GM12878 (cell line): ENCODE measurements around the gene CCNB3. TPM values are rescaled to one million over a fixed set of nuclear protein-coding genes. Genes with fewer than 3 reads are reported as not detected.

ENCODE experiments used
- ATAC-seq: fragments of 200-7000 bp; cut with Tn5 transposase; 3 replicates; pipeline ENCODE4 v1.9.1; 2020; ENCODE audit warnings: mild to moderate bottlenecking, moderate library complexity
- BruUV-seq: library from RNA; stranded (reverse); fragments of 400-500 nt; replicated peaks from 2 replicates; lab custom pipeline; 2021; lab: Mats Ljungman, UMichigan
- CTCF ChIA-PET: fragments of 300-600 bp; sonication (Branson Sonifier 250); formaldehyde crosslinking; extraction: SDS; loops from one replicate; lab custom pipeline; 2021; ENCODE audit warnings: inconsistent platforms; lab: Yijun Ruan, JAX
- POLR2A ChIA-PET: fragments of 350-600 bp; formaldehyde crosslinking; extraction: SDS; loops from one replicate; lab custom pipeline; 2021; ENCODE audit warnings: inconsistent platforms; lab: Charles Lee
- RAD21 ChIA-PET: fragments of 300-600 bp; sonication (Branson Sonifier 250); formaldehyde crosslinking; loops from one replicate; lab custom pipeline; 2023; ENCODE audit warnings: antibody characterized with exemption; ENCODE audit not compliant: unreplicated experiment; lab: Charles Lee
- SMC1A ChIA-PET: fragments of 300-600 bp; sonication (Branson Sonifier 250); formaldehyde crosslinking; loops from one replicate; lab custom pipeline; 2023; ENCODE audit not compliant: unreplicated experiment, uncharacterized antibody; lab: Charles Lee
- DNase-seq: peaks from one replicate; pipeline ENCODE4 v3.0.0-alpha.2; 2011; ENCODE audit warnings: low read depth, low spot score
- FAIRE-seq: peaks from 3 replicates; lab custom pipeline; 2011; peaks lifted over from hg19 to GRCh38; lab: Jason Lieb, UNC
- H2AFZ ChIP-seq: 2 replicates; pipeline ENCODE4 v1.6.0; 2011; ENCODE audit warnings: low read depth, low read length, control low read depth; ENCODE audit not compliant: control insufficient read depth
- H3K27ac ChIP-seq: 2 replicates; pipeline ENCODE4 v1.5.1; 2011; ENCODE audit warnings: control low read depth; ENCODE audit not compliant: control insufficient read depth, insufficient read depth
- H3K27me3 ChIP-seq, 2 experiments: replicated peaks in 1 of 2; 2 replicates each; pipeline versions ENCODE4 v1.6.0 to v1.6.1; 2011; ENCODE audit warnings: low read length in 1 of 2; ENCODE audit not compliant: control insufficient read depth in 2 of 2, insufficient read depth in 2 of 2
- H3K36me3 ChIP-seq, 2 experiments: 2 replicates each; pipeline ENCODE4 v1.5.1; 2011; ENCODE audit warnings: low read length in 1 of 2; ENCODE audit not compliant: control insufficient read depth in 2 of 2, insufficient read depth in 2 of 2
- H3K4me1 ChIP-seq: 2 replicates; pipeline ENCODE4 v1.6.1; 2011; ENCODE audit warnings: mild to moderate bottlenecking, low read length, moderate library complexity, mixed read lengths; ENCODE audit not compliant: control insufficient read depth, insufficient read depth
- H3K4me2 ChIP-seq: 2 replicates; pipeline ENCODE4 v1.6.0; 2011; ENCODE audit warnings: control low read depth; ENCODE audit not compliant: control insufficient read depth, insufficient read depth
- H3K4me3 ChIP-seq: fragments of 200-600 bp; sonication (generic); 2 replicates; pipeline ENCODE4 v1.5.1; 2016
- H3K79me2 ChIP-seq: 2 replicates; pipeline ENCODE4 v1.6.0; 2011; ENCODE audit warnings: low read length; ENCODE audit not compliant: control insufficient read depth, insufficient read depth
- H3K9ac ChIP-seq: 2 replicates; pipeline ENCODE4 v1.8.0; 2011; ENCODE audit warnings: low read length, control low read depth, mixed read lengths; ENCODE audit not compliant: control insufficient read depth, insufficient read depth
- H3K9me3 ChIP-seq: replicated peaks from 3 replicates; pipeline ENCODE4 v1.5.1; 2011; ENCODE audit warnings: mild to moderate bottlenecking, low read length; ENCODE audit not compliant: control insufficient read depth, insufficient read depth
- H4K20me1 ChIP-seq: 2 replicates; pipeline ENCODE4 v1.6.0; 2011; ENCODE audit not compliant: control insufficient read depth, insufficient read depth
- BACH1 ChIP-seq: fragments of 450-650 bp; IDR thresholded peaks from 2 replicates; pipeline ENCODE4 v1.6.1; 2017; ENCODE audit warnings: mild to moderate bottlenecking, borderline replicate concordance
- BRCA1 ChIP-seq: IDR thresholded peaks from 2 replicates; pipeline ENCODE4 v1.6.1; 2011; ENCODE audit warnings: low read depth, low read length, improper control_type of control experiment
- CEBPB ChIP-seq, 2 experiments: fragments of 150-350 bp in 1 of 2; IDR thresholded peaks; 2 replicates each; pipeline ENCODE4 v1.6.1; 2012 to 2014; ENCODE audit warnings: low read depth in 2 of 2, low read length in 2 of 2, borderline replicate concordance in 1 of 2, inconsistent platforms in 1 of 2
- CHD2 ChIP-seq: IDR thresholded peaks from 2 replicates; pipeline ENCODE4 v1.6.1; 2011; ENCODE audit warnings: low read depth, low read length, improper control_type of control experiment, borderline replicate concordance
- CHD4 ChIP-seq: fragments of 200-600 bp; sonication (generic); IDR thresholded peaks from 2 replicates; pipeline ENCODE4 v1.6.1; 2016; ENCODE audit warnings: mild to moderate bottlenecking
- ETV6 ChIP-seq, 2 experiments: fragments of 450-650 bp in 1 of 2; IDR thresholded peaks in 1 of 2; conservative IDR thresholded peaks in 1 of 2; 2 replicates each; pipeline ENCODE4 v1.6.1; 2014; ENCODE audit warnings: antibody characterized with exemption in 1 of 2, borderline replicate concordance in 1 of 2, low read depth in 1 of 2, mild to moderate bottlenecking in 1 of 2, moderate library complexity in 1 of 2
- HDAC2 ChIP-seq: fragments of 200-600 bp; sonication (generic); IDR thresholded peaks from 2 replicates; pipeline ENCODE4 v1.6.1; 2017
- MEF2A ChIP-seq: IDR thresholded peaks from 2 replicates; pipeline ENCODE4 v1.6.1; 2011; ENCODE audit warnings: low read depth, mild to moderate bottlenecking, low read length, moderate library complexity; ENCODE audit not compliant: insufficient read depth
- MEF2B ChIP-seq: fragments of 450-650 bp; IDR thresholded peaks from 2 replicates; pipeline ENCODE4 v1.6.1; 2018; ENCODE audit warnings: mild to moderate bottlenecking, moderate library complexity; ENCODE audit not compliant: partially characterized antibody, poor library complexity, severe bottlenecking
- MTA2 ChIP-seq: fragments of 450-650 bp; IDR thresholded peaks from 2 replicates; pipeline ENCODE4 v1.6.1; 2016; ENCODE audit warnings: low read depth, mild to moderate bottlenecking, moderate library complexity
- MYB ChIP-seq: fragments of 150-350 bp; IDR thresholded peaks from 2 replicates; pipeline ENCODE4 v1.6.1; 2014; ENCODE audit warnings: mild to moderate bottlenecking, low read depth, low read length, borderline replicate concordance
- MYC ChIP-seq: IDR thresholded peaks from 2 replicates; pipeline ENCODE4 v1.6.1; 2011; ENCODE audit warnings: mild to moderate bottlenecking, low read length, moderate library complexity, inconsistent platforms; ENCODE audit not compliant: insufficient read depth, insufficient replicate concordance, insufficient read length, severe bottlenecking
- RBBP5 ChIP-seq: fragments of 200-600 bp; sonication (generic); conservative IDR thresholded peaks from 2 replicates; pipeline ENCODE4 v1.6.1; 2016
- SP1 ChIP-seq: IDR thresholded peaks from one replicate; pipeline ENCODE4 v1.6.1; 2011; ENCODE audit warnings: low read depth, low read length
- STAT1 ChIP-seq: fragments of 450-650 bp; conservative IDR thresholded peaks from 2 replicates; pipeline ENCODE4 v1.6.1; 2014; ENCODE audit warnings: antibody characterized with exemption, mild to moderate bottlenecking
- TAF1 ChIP-seq: IDR thresholded peaks from 2 replicates; pipeline ENCODE4 v1.6.1; 2011; ENCODE audit warnings: mild to moderate bottlenecking, low read depth, low read length, borderline replicate concordance
- TCF3 ChIP-seq: IDR thresholded peaks from 2 replicates; pipeline ENCODE4 v1.6.1; 2012; ENCODE audit warnings: low read depth, mild to moderate bottlenecking, low read length, borderline replicate concordance; ENCODE audit not compliant: insufficient read depth
- TCF7 ChIP-seq: IDR thresholded peaks from 2 replicates; pipeline ENCODE4 v1.6.1; 2014; ENCODE audit warnings: antibody characterized with exemption, borderline replicate concordance
- ZNF217 ChIP-seq: fragments of 450-650 bp; IDR thresholded peaks from 2 replicates; pipeline ENCODE4 v1.6.1; 2017; ENCODE audit warnings: antibody characterized with exemption, mild to moderate bottlenecking
- WGBS: methylation state at CpG from one replicate; pipeline ENCODE4 v1.1.6; 2016; ENCODE audit warnings: low lambda C conversion rate; ENCODE audit not compliant: insufficient replicate concordance, insufficient coverage; ENCODE audit errors: missing lambda C conversion rate; 5-methylcytosine and 5-hydroxymethylcytosine counted together
- in situ Hi-C: fragments of 300-500 bp; cut with MboI; formaldehyde crosslinking; loops from 9 replicates; pipeline ENCODE4 v1.14.3; 2018; ENCODE audit warnings: mixed read lengths
- intact Hi-C: fragments of 100-400 bp; cut with micrococcal nuclease; formaldehyde crosslinking; loops from one replicate; pipeline ENCODE4 v1.14.2; 2022; ENCODE audit not compliant: unreplicated experiment
- polyA plus RNA-seq, 11 experiments: library from polyadenylated mRNA; depleted of rRNA in 4 of 11; unstranded in 6 of 11; stranded (reverse) in 5 of 11; fragments of >200 nt; fragmentation: Nextera tagmentation in 4 of 11; fragmentation: Illumina TruSeq in 1 of 11; extraction: Ambion mirVana in 4 of 11; extraction: Trizol in 1 of 11; gene quantifications; 1 replicate in 1 of 11; 2 replicates in 10 of 11; pipeline versions ENCODE4 v1.2.1 to v1.2.3, GENCODE V29; 2011 to 2016; ENCODE audit warnings: inconsistent platforms in 2 of 11, missing spikeins in 2 of 11, low read depth in 1 of 11
- total RNA-seq, 4 experiments: library from RNA; depleted of rRNA in 3 of 4; stranded (reverse); fragments of >200 nt in 3 of 4; fragmentation: Illumina TruSeq in 1 of 4; extraction: Trizol in 1 of 4; gene quantifications; 2 replicates each; pipeline versions ENCODE4 v1.2.1 to v1.2.3, GENCODE V29; 2013 to 2021
- TF ChIP-seq, protein P1 (sequence below): fragments of 450-650 bp; IDR thresholded peaks from 2 replicates; pipeline ENCODE4 v1.6.1; 2017; ENCODE audit warnings: mild to moderate bottlenecking, moderate library complexity

CCNB3 gene
- total and polyA plus RNA-seq, 10 of the 15 experiments (the other 5 are each of a cell fraction or from before 2014, with no cell fraction given): 0.09 to 0.49 (median 0.16) TPM; not detected in 3

DNA sequence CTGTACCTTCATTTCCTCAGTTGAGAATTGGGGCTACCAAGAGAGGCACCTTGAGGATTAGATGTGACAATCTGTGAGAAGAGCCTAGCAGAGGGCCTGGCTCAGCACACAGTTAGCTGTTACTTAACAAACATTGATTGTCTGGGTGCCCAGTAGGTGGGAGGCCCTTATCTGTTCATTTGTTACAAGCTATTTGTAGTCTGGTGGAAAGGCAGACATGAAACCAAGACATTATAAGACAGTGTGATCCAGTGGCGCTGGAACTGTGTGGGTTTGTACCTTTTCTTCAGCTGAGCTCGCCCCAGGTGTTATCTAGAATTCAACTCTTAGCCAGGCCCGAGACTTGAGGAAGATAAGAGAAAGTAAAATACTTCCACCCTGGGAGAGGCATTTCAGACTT, 20.7 kb upstream of the CCNB3 start (continued):
- TF ChIP-seq, protein P1, sequence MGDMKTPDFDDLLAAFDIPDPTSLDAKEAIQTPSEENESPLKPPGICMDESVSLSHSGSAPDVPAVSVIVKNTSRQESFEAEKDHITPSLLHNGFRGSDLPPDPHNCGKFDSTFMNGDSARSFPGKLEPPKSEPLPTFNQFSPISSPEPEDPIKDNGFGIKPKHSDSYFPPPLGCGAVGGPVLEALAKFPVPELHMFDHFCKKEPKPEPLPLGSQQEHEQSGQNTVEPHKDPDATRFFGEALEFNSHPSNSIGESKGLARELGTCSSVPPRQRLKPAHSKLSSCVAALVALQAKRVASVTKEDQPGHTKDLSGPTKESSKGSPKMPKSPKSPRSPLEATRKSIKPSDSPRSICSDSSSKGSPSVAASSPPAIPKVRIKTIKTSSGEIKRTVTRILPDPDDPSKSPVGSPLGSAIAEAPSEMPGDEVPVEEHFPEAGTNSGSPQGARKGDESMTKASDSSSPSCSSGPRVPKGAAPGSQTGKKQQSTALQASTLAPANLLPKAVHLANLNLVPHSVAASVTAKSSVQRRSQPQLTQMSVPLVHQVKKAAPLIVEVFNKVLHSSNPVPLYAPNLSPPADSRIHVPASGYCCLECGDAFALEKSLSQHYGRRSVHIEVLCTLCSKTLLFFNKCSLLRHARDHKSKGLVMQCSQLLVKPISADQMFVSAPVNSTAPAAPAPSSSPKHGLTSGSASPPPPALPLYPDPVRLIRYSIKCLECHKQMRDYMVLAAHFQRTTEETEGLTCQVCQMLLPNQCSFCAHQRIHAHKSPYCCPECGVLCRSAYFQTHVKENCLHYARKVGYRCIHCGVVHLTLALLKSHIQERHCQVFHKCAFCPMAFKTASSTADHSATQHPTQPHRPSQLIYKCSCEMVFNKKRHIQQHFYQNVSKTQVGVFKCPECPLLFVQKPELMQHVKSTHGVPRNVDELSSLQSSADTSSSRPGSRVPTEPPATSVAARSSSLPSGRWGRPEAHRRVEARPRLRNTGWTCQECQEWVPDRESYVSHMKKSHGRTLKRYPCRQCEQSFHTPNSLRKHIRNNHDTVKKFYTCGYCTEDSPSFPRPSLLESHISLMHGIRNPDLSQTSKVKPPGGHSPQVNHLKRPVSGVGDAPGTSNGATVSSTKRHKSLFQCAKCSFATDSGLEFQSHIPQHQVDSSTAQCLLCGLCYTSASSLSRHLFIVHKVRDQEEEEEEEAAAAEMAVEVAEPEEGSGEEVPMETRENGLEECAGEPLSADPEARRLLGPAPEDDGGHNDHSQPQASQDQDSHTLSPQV: no peak
- TF ChIP-seq TAF1: no peak
- no peak for TF ChIP-seq MYB

DNA sequence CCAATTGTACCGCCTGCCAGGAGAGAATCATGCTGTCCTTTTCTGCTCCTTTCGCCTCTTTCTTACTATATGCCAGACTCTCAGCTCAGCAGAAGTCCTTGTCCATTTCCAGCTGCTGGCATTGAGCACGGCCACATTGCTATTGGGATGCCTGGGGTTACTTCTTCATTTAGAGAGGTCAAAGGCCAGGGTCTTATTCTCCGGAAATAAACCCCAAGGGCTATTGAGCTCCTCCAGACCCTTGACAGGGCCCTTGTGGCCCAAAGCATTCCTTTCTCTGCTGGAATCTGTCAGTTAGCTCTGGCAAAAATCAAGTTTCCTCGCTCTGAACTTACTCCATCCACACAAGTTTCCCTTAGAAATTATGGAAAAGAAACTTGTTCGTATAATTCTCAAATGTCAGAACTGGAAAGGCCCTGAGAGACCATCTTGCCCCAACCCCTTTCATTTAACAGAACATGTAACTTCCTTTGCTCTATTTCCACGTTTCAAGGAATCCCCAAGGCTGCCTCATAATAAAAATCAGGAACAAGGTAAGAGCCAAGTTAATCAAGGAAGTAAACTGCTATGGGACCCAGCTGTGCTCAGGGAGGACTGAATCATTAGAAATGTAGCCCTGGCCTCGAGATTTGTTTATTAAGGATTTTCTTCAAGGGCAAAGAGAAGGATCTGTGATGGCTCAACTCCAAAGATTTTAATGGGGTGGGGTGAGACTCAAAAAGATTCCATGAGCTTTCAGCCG, 15.5 kb upstream of the CCNB3 start:
- Histone ChIP-seq H2AFZ (no peak overlapping the region), H4K20me1 (no peaks in the 10 kb centered on the region), H3K4me2 (no peak overlapping the region), H3K9ac (no peak overlapping the region), H3K9me3 (no peaks in the 10 kb centered on the region), H3K4me3 (no peak overlapping the region), H3K27me3 (no peaks in the 10 kb centered on the region; a peak in 1 of 4 replicates), H3K36me3 (no peaks in the 10 kb centered on the region), H3K27ac (no peak overlapping the region), H3K79me2 (no peaks in the 10 kb centered on the region), H3K4me1 (no peaks in the 10 kb centered on the region)
- TF ChIP-seq BACH1 (no peak), CHD4 (no peak), ETV6 (conservative IDR thresholded peaks at IDR 0.05 in 1 of 2, IDR thresholded peaks at IDR 0.05 in 1 of 2; ENCODE audit: borderline replicate concordance in 1 of 2, low read depth in 1 of 2) (no peak), HDAC2 (no peak), MYC (no peak), TCF7 (no peak), RBBP5 (no peak), ZNF217 (no peak), STAT1 (no peak), TCF3 (no peak), MEF2A (no peak), MEF2B (no peak), BRCA1 (no peak), SP1 (no peak), CEBPB (IDR thresholded peaks at IDR 0.05; ENCODE audit: borderline replicate concordance in 1 of 2, low read depth in 2 of 2, low read length in 2 of 2) (no peak), MTA2 (no peak), CHD2 (no peak)
- ATAC-seq (no peak), DNase-seq (no peak), FAIRE-seq (no peak)
- SMC1A ChIA-PET: interaction anchor here (0.9 kb wide), 1 partner anchor 16 kb away, joined by 3 read pairs; the partner anchor contains the start of gene CCNB3
- CTCF ChIA-PET: no interaction called here
- in situ Hi-C loops (no loop called here), intact Hi-C loops (no loop called here)
- RAD21 ChIA-PET: no interaction called here
- POLR2A ChIA-PET: no interaction called here
- BruUV-seq: no TSS peak
- WGBS: 34% methylated on average over 9 of the region's 9 CpGs
